ENCODE measurements around the gene SRD5A3. TPM values are rescaled to one million over a fixed set of nuclear protein-coding genes. Genes with fewer than 3 reads are reported as not detected.

SRD5A3 gene
- polyA plus RNA-seq, 4 donors: 4.6 to 21.9 (median 9.5) TPM

DNA sequence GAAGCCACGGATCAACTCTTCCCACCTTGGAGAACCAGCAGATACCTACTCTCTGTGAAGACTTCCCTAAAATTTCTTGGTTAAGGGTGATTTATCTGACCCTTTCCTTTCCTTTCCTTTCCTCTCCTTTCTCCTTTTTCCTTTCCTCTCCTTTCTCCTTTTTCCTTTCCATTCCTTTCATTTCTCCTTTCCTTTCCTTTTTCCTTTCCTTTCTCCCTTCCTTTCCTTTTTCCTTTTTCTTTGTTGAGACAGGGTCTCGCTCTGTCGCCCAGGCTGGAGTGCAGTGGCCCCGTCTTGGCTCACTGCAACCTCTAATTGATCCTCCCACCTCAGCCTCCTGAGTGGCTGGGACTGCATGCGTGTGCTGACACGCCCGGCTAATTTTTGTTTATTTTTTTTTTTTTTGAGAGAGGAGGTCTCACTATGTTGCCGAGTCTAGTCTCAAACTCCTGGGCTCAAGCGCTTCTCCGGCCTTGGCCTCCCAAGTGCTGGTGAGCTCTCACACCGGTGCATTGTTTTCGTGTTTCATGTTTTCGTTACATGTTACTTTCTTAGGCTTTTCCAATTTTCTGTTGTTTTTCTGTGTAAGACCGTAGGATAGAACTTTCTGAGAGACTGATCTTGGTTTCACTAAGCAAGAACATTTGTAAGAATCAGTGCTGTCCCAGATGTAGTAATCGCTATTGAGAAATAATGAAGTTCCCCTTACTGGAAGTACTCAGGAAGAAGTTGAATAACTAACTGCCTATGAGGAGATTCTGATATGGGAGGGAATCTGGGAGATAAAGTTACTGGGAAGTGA is 51.7 kb downstream of the SRD5A3 start:
- FAIRE-seq: no peak

GRCh38 chr4:55398461-55398860 is 52.4 kb downstream of the SRD5A3 start:
- peaks cover 4 to 22% (median 9%) of the 10 kb centered on the region in 3 donors for H3K4me1 ChIP-seq (ENCODE audit: control insufficient read depth in 3 of 3, insufficient read depth in 2 of 3, low read depth in 1 of 3, low read length in 2 of 3)
- H3K36me3 ChIP-seq (ENCODE audit: control insufficient read depth in 3 of 3, insufficient read depth in 2 of 3, low read depth in 1 of 3, low read length in 3 of 3): peaks cover 0 to 9% (median 0%) of the 10 kb centered on the region in 3 donors
- FAIRE-seq (no peak), DNase-seq (peak in 1 of 2 donors; percentile 25)
- peak overlapping the region in 2 of 3 donors; percentile 24 to 93 for H3K27ac ChIP-seq (ENCODE audit: low read depth in 1 of 3, low read length in 2 of 3)
- 15 to 20% (median 19%) methylated on average over 1 of the region's 1 CpG for WGBS, 3 donors
- H3K27me3 ChIP-seq (ENCODE audit: control insufficient read depth in 3 of 3, insufficient read depth in 3 of 3, low read length in 3 of 3): no peaks in the 10 kb centered on the region
- peak overlapping the region in 2 of 3 donors; percentile 11 to 88 for H3K4me3 ChIP-seq (ENCODE audit: low read depth in 1 of 3, low read length in 3 of 3)
- H3K9me3 ChIP-seq (ENCODE audit: control insufficient read depth in 2 of 2, insufficient read depth in 1 of 2, low read depth in 1 of 2, low read length in 1 of 2): no peaks in the 10 kb centered on the region

More for the DNA sequence above, 51.7 kb downstream of the SRD5A3 start:
- WGBS, 3 donors: 34 to 39% (median 35%) methylated on average over 15 of the region's 15 CpGs
- no peaks in the 10 kb centered on the region for H3K27me3 ChIP-seq (ENCODE audit: control insufficient read depth in 3 of 3, insufficient read depth in 3 of 3, low read length in 3 of 3)
- DNase-seq: peak in 1 of 2 donors; percentile 38
- no peaks in the 10 kb centered on the region for H3K9me3 ChIP-seq (ENCODE audit: control insufficient read depth in 2 of 2, insufficient read depth in 1 of 2, low read depth in 1 of 2, low read length in 1 of 2)
- H3K4me3 ChIP-seq (ENCODE audit: low read depth in 1 of 3, low read length in 3 of 3): peak overlapping the region in 2 of 3 donors; percentile 71 to 88
- peak overlapping the region; percentile 1 to 99 (median 93) for H3K27ac ChIP-seq (ENCODE audit: low read depth in 1 of 3, low read length in 2 of 3)
- H3K4me1 ChIP-seq (ENCODE audit: control insufficient read depth in 3 of 3, insufficient read depth in 2 of 3, low read depth in 1 of 3, low read length in 2 of 3): peaks cover 4 to 22% (median 9%) of the 10 kb centered on the region in 3 donors
- peaks cover 0 to 9% (median 0%) of the 10 kb centered on the region in 3 donors for H3K36me3 ChIP-seq (ENCODE audit: control insufficient read depth in 3 of 3, insufficient read depth in 2 of 3, low read depth in 1 of 3, low read length in 3 of 3)

DNA sequence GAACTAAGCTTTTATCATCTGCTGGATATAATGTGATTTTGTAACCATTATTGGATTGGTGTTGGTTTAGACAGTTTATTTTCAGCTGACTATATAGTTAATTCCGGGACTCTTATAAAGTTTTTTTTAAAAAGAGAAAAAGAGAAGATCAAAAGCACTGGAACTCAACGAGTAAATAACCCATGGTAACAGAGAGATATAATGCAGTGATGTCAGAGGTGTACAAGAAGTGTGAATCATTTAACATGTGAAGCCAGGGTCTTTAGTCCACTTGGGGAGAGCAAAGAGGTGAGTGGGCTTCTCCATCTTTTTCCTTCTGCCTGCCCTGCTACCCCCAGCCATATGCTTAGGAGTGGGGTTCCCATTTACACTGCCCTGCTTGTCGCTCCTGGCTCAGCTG is 52.9 kb downstream of the SRD5A3 start:
- H3K4me1 ChIP-seq (ENCODE audit: control insufficient read depth in 3 of 3, insufficient read depth in 2 of 3, low read depth in 1 of 3, low read length in 2 of 3): peaks cover 4 to 22% (median 9%) of the 10 kb centered on the region in 3 donors
- no peak overlapping the region for H3K4me3 ChIP-seq (ENCODE audit: low read depth in 1 of 3, low read length in 3 of 3)
- no peak for FAIRE-seq
- no peaks in the 10 kb centered on the region for H3K27me3 ChIP-seq (ENCODE audit: control insufficient read depth in 3 of 3, insufficient read depth in 3 of 3, low read length in 3 of 3)
- peak; percentile 18 to 25 for DNase-seq
- peaks cover 0 to 11% (median 2%) of the 10 kb centered on the region in 3 donors for H3K36me3 ChIP-seq (ENCODE audit: control insufficient read depth in 3 of 3, insufficient read depth in 2 of 3, low read depth in 1 of 3, low read length in 3 of 3)
- peak overlapping the region in 1 of 3 donors; percentile 39 for H3K27ac ChIP-seq (ENCODE audit: low read depth in 1 of 3, low read length in 2 of 3)
- WGBS, 3 donors: 45 to 51% (median 47%) methylated on average over 3 of the region's 3 CpGs
- no peaks in the 10 kb centered on the region for H3K9me3 ChIP-seq (ENCODE audit: control insufficient read depth in 2 of 2, insufficient read depth in 1 of 2, low read depth in 1 of 2, low read length in 1 of 2)

GRCh38 chr4:55399581-55399980 is 53.5 kb downstream of the SRD5A3 start:
- no peaks in the 10 kb centered on the region for H3K9me3 ChIP-seq (ENCODE audit: control insufficient read depth in 2 of 2, insufficient read depth in 1 of 2, low read depth in 1 of 2, low read length in 1 of 2)
- H3K27ac ChIP-seq (ENCODE audit: low read depth in 1 of 3, low read length in 2 of 3): no peak overlapping the region
- DNase-seq (no peak), FAIRE-seq (no peak)
- no peak overlapping the region for H3K4me3 ChIP-seq (ENCODE audit: low read depth in 1 of 3, low read length in 3 of 3)
- peaks cover 4 to 22% (median 9%) of the 10 kb centered on the region in 3 donors for H3K4me1 ChIP-seq (ENCODE audit: control insufficient read depth in 3 of 3, insufficient read depth in 2 of 3, low read depth in 1 of 3, low read length in 2 of 3)
- no peaks in the 10 kb centered on the region for H3K27me3 ChIP-seq (ENCODE audit: control insufficient read depth in 3 of 3, insufficient read depth in 3 of 3, low read length in 3 of 3)
- H3K36me3 ChIP-seq (ENCODE audit: control insufficient read depth in 3 of 3, insufficient read depth in 2 of 3, low read depth in 1 of 3, low read length in 3 of 3): peaks cover 0 to 16% (median 2%) of the 10 kb centered on the region in 3 donors
- 71 to 81% (median 75%) methylated on average over 1 of the region's 1 CpG for WGBS, 3 donors

GRCh38 chr4:55405073-55405472 is 59.0 kb downstream of the SRD5A3 start:
- no peak overlapping the region for H3K27ac ChIP-seq (ENCODE audit: low read depth in 1 of 3, low read length in 2 of 3)
- no peak for DNase-seq
- 92 to 98% (median 95%) methylated on average over 3 of the region's 3 CpGs for WGBS, 3 donors
- H3K27me3 ChIP-seq (ENCODE audit: control insufficient read depth in 3 of 3, insufficient read depth in 3 of 3, low read length in 3 of 3): no peaks in the 10 kb centered on the region
- no peak overlapping the region for H3K4me3 ChIP-seq (ENCODE audit: low read depth in 1 of 3, low read length in 3 of 3)
- H3K9me3 ChIP-seq (ENCODE audit: control insufficient read depth in 2 of 2, insufficient read depth in 1 of 2, low read depth in 1 of 2, low read length in 1 of 2): no peaks in the 10 kb centered on the region
- peaks cover 0 to 3% (median 2%) of the 10 kb centered on the region in 3 donors for H3K4me1 ChIP-seq (ENCODE audit: control insufficient read depth in 3 of 3, insufficient read depth in 2 of 3, low read depth in 1 of 3, low read length in 2 of 3)
- no peak for FAIRE-seq
- H3K36me3 ChIP-seq (ENCODE audit: control insufficient read depth in 3 of 3, insufficient read depth in 2 of 3, low read depth in 1 of 3, low read length in 3 of 3): peaks cover 0 to 13% (median 3%) of the 10 kb centered on the region in 3 donors

- Histone ChIP-seq H3K9me3 (ENCODE audit: control insufficient read depth in 2 of 2, insufficient read depth in 1 of 2, low read depth in 1 of 2, low read length in 1 of 2) (no peaks in the 10 kb centered on the region), H3K4me3 (ENCODE audit: low read depth in 1 of 3, low read length in 3 of 3) (no peak overlapping the region), H3K27ac (ENCODE audit: low read depth in 1 of 3, low read length in 2 of 3) (no peak overlapping the region), H3K4me1 (ENCODE audit: control insufficient read depth in 3 of 3, insufficient read depth in 2 of 3, low read depth in 1 of 3, low read length in 2 of 3) (no peaks in the 10 kb centered on the region), H3K27me3 (ENCODE audit: control insufficient read depth in 3 of 3, insufficient read depth in 3 of 3, low read length in 3 of 3) (no peaks in the 10 kb centered on the region), H3K36me3 (ENCODE audit: control insufficient read depth in 3 of 3, insufficient read depth in 2 of 3, low read depth in 1 of 3, low read length in 3 of 3) (peaks cover 0 to 14% (median 3%) of the 10 kb centered on the region in 3 donors)
- 96 to 98% (median 97%) methylated on average over 2 of the region's 2 CpGs for WGBS, 3 donors
- DNase-seq (no peak), FAIRE-seq (no peak)
Measured at GRCh38 chr4:55406545-55406944, 60.5 kb downstream of the SRD5A3 start.

DNA sequence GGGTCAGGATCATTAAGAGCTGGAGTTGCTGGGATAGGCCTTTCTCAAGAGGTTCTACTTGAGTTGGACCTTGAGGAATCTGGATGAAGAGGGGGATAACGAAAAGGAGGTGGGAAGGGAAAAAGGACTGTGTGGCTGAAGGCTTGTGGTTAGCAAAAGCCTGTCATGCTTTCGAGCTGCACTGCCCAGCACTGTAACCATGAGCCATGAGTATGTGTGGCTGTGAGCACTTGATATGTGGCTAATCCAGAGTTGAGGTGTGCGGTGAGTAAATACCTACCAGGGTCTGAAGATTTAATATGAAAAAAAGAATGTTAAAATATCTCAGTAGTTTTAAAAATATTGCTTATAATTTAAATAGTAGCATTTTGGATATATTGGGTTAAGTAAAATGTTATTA is 61.1 kb downstream of the SRD5A3 start:
- FAIRE-seq: no peak

GRCh38 chr4:55407764-55408163 is 61.7 kb downstream of the SRD5A3 start:
- FAIRE-seq: no peak
- peaks cover 0 to 20% (median 3%) of the 10 kb centered on the region in 3 donors for H3K36me3 ChIP-seq (ENCODE audit: control insufficient read depth in 3 of 3, insufficient read depth in 2 of 3, low read depth in 1 of 3, low read length in 3 of 3)
- no peak overlapping the region for H3K27ac ChIP-seq (ENCODE audit: low read depth in 1 of 3, low read length in 2 of 3)
- H3K9me3 ChIP-seq (ENCODE audit: control insufficient read depth in 2 of 2, insufficient read depth in 1 of 2, low read depth in 1 of 2, low read length in 1 of 2): no peaks in the 10 kb centered on the region
- H3K4me1 ChIP-seq (ENCODE audit: control insufficient read depth in 3 of 3, insufficient read depth in 2 of 3, low read depth in 1 of 3, low read length in 2 of 3): no peaks in the 10 kb centered on the region
- WGBS, 3 donors: 76 to 97% (median 90%) methylated on average over 3 of the region's 3 CpGs
- no peak overlapping the region for H3K4me3 ChIP-seq (ENCODE audit: low read depth in 1 of 3, low read length in 3 of 3)
- no peaks in the 10 kb centered on the region for H3K27me3 ChIP-seq (ENCODE audit: control insufficient read depth in 3 of 3, insufficient read depth in 3 of 3, low read length in 3 of 3)
- DNase-seq: peak in 1 of 2 donors; percentile 17

More for the DNA sequence above, 61.1 kb downstream of the SRD5A3 start:
- no peak overlapping the region for H3K4me3 ChIP-seq (ENCODE audit: low read depth in 1 of 3, low read length in 3 of 3)
- H3K36me3 ChIP-seq (ENCODE audit: control insufficient read depth in 3 of 3, insufficient read depth in 2 of 3, low read depth in 1 of 3, low read length in 3 of 3): peaks cover 0 to 19% (median 3%) of the 10 kb centered on the region in 3 donors
- DNase-seq: no peak
- no peak overlapping the region for H3K27ac ChIP-seq (ENCODE audit: low read depth in 1 of 3, low read length in 2 of 3)
- WGBS, 3 donors: 85 to 92% (median 90%) methylated on average over 3 of the region's 3 CpGs
- no peaks in the 10 kb centered on the region for H3K27me3 ChIP-seq (ENCODE audit: control insufficient read depth in 3 of 3, insufficient read depth in 3 of 3, low read length in 3 of 3)
- H3K9me3 ChIP-seq (ENCODE audit: control insufficient read depth in 2 of 2, insufficient read depth in 1 of 2, low read depth in 1 of 2, low read length in 1 of 2): no peaks in the 10 kb centered on the region
- no peaks in the 10 kb centered on the region for H3K4me1 ChIP-seq (ENCODE audit: control insufficient read depth in 3 of 3, insufficient read depth in 2 of 3, low read depth in 1 of 3, low read length in 2 of 3)

Measured in small intestine (tissue), 7 donors.